ENCODE data around the gene ACP5.
"Not testable (repeated sequence)": the region's sequence is repeated elsewhere in the genome, so short reads cannot be mapped to it uniquely, and the experiment has no call there.

Gene ACP5

DNA sequence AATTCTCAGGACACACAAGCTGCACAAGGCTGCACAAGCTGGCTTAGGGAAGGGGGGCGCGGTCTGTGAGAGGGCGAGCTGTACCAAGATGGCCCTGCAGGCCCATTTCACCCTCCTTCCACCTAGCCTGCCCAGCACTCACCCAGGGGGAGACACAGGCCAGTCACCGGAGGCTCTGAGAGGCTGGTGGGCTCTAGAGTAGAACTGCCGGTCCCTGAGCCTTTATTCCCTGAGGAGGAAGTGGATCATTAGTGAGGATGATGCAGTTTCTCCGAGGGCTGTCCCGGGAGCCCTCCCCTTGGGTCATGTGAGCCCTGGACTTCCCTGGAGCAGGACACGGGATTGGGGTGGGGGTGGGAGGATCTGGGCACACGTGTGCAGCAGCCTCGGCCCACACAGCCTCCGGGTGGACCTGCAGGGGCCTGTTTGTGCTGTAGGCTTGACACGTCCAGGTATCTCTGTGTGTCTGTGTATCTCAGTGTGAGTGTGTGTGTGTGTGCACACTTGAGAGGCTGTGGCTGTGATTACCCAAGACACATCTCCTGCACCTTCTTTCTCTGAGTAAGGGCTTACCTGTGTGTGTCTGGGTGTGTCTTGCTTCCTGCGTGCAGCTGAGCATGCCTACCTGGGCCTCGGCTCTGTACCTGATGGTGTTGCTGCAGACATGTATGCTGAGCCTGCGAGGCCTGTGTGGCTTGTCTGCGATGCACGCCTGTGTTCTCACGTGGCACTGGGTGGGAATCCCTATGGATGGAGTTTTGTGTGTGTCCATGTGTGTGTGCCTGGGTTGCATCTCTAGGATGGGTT lies at the start of gene ACP5:
Gene ACP5 (minus strand): TSS at position 195 of the 807 bp plus-strand sequence. CDS start 328 bp downstream, outside the sequence.
- no peak for DNase-seq (ENCODE audit: low read depth)

DNA sequence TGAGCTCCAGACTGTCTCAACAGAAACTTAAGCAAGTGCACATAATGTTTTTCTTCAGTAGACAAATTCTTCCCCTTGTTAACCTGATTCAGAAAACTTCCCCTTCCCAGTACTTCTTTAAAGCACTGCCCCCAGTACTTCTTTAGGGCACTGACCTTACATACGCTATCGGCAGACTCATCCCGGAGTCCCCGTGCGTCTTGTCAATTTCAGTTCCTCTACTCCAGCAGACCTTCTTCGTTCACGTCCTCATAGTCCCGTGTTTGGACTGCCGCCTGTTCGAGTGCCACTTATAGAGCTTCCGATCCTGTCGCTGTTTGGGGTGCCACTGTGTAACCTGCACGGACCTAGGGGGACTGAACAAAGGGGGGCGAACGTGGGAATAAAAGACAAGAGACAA lies 48.8 kb upstream of the ACP5 start:
- DNase-seq (ENCODE audit: low read depth), result no peak

DNA sequence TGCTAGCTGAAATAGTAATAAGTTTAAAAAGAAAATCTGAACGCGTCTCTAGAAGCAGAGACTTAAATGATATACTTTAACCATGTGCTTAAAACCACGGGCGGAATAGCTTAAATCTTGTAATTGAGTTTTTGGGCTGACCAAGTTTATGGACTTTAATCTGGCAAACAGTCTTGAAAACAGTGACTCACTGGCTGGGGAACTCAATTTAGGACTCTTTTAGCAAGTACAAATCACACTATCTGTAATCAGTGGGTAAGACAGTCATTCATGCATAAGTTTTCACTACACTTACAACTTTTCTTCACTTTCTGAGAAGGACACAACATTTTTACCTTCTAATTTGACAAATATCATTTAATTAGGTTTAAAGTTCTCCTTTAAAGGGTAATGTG lies 46.6 kb upstream of the ACP5 start:
- DNase-seq (ENCODE audit: low read depth), result no peak

DNA sequence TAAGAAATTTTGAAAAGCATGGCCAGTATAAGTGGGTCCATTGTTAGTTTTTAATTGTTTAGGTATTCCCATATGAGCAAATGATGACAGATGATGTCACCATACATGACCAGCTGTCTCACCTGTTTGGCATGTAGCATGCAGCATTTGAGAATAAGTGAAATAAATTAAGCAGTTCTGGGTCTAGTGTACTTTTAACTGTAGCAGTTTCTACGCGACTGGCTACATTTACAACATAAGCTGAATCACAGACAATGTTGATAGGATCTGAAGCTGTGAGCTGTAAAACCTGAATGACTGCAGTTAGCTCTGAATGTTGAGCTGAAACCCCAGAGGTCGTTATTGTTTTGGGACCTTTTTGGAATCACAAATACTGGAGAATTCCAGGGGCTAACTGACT lies 45.0 kb upstream of the ACP5 start:
- not testable (repeated sequence) for DNase-seq (ENCODE audit: low read depth)

DNA sequence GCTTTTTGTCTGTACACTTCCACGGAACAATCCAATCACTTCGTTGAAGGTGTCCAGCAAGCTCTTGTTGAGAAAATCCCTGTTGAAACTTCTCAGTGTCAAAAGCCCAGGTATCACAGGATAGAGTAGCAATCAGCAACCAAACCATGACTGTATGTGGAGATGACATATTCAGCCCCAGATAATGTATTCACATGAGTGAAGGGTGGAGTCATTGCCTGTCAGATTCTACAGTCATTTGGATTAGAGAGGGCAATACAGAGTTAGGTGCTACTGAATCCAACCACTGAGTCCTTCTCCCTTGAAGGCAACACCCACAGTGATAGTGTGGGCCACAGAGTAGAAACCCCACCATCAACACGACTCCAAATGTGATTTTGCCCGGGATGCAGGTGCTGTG lies 43.1 kb upstream of the ACP5 start:
- no peak for DNase-seq (ENCODE audit: low read depth)

DNA sequence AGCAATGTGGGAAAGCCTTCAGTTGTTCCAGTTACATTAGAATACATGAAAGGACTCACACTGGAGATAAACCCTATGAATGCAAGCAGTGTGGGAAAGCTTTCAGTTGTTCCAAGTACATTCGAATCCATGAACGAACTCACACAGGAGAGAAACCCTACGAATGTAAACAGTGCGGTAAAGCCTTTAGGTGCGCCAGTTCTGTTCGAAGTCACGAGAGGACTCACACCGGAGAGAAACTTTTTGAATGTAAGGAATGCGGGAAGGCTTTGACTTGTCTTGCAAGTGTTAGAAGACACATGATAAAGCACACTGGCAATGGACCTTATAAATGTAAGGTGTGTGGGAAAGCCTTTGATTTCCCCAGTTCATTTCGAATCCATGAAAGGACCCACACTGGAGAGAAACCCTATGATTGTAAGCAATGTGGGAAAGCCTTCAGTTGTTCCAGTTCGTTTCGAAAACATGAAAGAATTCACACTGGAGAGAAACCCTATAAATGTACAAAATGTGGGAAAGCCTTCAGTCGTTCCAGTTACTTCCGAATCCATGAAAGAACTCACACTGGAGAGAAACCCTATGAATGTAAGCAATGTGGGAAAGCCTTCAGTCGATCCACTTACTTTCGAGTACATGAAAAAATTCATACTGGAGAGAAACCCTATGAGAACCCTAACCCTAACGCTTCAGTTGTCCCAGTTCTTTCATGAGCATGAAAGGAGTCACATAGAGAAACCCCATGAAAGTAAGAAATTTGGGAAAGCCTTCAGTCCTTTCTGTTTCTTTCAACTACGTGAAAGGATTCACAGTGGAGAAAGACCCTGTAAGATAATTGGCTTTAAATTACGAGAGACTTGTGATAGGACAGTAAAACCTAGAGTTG lies 40.0 kb upstream of the ACP5 start:
- no peak for DNase-seq (ENCODE audit: low read depth)

DNA sequence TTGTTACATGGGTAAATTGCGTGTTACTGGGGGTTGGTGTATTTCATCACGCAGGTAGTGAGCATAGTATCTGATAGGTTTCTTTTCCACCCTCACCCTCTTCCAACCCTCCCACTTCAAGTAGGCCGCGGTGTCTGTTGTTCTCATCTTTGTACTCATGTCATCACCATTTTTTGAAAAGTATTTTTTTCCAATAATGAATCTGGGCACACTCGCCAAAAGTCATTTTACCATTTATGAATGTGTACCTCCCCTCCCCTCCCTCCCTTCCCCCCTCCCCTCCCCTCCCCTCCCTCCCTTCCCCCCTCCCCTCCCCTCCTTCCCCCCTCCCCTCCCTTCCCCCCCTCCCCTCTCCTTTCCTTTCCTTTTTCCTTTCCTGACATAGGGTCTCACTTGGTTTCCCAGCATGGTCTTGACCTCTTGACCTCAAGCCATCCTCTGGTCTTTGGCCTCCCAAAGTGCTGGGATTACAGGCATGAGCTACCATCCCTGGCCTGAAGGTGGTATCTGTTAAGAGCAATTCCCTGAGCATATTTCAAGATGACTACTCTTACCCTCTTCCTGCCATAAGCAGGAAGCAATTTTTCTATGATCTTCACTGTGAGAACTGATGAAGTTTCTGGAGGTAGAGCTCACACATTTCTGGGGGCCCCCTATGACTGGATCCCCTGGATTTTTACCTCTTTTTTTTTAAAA lies 35.5 kb upstream of the ACP5 start:
- DNase-seq (ENCODE audit: low read depth), result no peak

DNA sequence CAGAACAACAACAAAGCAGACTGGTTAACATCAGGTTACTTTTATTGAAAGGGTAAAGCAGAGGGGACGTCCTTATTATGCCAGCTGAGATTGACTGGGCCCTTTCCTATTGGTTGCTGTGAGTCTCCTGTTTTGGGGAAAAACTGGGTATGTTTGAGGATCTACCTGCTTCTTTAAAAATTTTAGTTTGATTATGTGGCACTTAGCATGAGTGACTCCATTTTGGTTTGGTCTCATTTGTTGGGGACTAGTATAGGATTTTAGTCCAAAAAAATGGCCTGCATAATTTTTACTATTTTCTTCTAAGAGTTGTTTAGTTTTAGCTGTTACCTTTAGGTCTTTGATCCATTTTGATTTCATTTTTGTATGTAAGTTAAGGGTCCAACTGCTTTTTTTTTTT lies 34.3 kb upstream of the ACP5 start:
- DNase-seq (ENCODE audit: low read depth), result no peak

DNA sequence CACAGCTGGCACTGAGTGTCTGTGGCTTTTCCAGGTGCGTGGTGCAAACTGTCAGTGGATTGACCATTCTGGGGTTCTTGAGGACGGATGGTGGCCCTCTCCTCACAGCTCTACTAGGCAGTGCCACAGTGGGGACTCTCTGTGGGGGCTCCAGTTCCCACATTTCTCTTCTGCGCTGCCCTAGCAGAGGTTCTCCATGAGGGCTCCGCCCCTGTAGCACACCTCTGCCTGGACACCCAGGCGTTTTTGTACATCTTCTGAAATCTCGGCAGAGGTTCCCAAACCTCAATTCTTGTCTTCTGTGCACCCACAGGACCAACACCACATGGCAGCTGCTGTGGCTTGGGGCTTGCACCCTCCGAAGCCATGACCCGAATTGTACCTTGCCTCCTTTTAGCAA lies 29.0 kb upstream of the ACP5 start:
- no peak for DNase-seq (ENCODE audit: low read depth)

DNA sequence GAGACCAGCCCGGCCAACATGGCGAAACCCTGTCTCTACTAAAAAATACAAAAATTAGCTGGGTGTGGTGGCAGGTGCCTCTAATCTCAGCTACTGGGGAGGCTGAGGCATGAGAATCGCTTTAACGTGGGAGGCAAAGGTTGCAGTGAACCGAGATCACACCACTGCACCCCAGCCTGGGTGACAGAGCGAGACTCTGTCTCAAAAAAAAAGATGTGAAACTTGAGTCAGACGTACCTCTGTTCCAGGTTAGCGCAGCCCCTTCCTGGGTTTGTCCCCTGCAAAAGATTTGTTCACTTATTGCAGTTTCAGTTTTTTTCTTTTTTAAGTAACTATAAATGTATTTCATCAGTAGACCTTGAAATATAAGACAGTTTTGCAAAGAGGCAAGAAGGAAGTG lies 22.3 kb upstream of the ACP5 start:
- not testable (repeated sequence) for DNase-seq (ENCODE audit: low read depth)

DNA sequence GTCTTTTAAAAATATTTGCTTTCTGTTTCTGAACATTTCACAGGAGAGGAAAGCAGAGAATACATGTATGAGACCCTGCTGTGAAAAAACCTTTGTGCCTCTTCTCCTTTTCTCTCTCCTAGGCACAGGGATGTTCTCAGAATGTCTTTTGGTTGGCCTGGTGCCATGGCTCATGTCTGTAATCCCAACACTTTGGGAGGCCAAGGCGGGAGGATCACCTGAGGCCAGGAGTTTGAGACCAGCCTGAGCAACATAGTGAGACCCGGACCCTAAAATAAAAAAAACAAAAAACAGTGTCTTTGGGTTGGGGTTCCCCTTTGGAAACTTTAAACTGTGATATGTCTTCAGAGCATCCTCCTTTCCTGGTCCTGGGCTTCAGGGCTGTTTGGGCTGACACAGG lies 21.3 kb upstream of the ACP5 start:
- DNase-seq (ENCODE audit: low read depth), result no peak

DNA sequence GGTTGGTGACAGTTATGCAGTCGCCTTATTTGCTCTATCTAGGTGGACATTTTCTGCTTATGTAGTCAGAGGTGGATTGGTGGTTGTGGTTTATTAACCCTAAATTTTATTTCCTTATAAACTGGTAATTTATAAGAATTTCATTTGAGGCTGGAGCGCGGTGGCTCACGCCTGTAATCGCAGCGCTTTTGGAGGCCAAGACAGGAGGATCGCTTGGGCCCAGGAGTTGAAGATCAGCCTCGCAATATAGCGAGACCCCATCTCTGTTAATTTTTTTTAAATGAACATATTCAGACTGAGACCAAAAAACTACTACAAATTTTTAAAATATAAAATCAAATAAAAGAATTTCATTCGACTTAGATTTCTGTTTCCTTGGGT lies 20.6 kb upstream of the ACP5 start:
- no peak for DNase-seq (ENCODE audit: low read depth)

DNA sequence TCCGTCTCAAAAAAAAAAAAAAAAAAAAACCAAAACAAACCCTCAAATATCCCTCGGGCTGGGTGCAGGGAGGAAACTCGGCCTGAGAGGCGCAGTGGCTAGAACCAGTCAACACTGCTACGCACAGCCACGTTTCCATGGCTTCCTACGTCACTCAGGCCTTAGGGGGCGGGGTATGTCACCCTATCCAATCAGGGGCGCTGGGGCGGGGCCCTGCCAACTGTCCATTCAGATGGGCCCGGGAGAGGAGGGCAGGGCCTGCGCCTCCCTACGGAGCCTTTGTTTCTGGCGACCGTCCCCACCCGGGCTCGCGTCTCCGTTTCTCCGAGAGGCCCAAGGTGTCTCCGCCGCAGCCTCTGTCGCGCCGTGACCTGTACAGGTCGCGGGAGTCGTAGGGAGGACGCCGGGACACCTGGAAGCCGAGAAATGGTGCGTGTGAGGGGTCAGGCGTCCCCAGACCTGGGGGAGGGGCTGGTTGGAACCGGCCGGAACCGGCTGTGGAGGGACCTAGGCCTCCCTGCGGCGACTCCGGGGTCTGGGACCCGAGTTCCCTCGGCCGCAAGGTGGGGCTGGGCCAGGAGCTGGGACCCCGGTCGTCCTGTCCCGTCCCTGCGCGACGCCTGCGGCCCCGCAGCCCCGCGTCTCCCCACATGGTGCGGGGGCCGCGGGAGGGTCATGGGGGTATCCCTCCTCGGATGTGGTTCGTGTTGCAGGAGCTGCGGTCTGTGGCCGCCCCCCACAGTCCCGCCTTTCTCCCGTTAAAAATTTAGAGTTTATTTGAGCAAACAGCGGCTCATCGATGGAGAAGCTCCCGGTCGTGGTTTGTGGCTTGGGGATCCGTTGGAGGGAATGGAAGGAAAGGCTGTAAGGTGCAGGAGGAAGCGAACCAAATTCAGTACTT lies 20.0 kb upstream of the ACP5 start, which contains the start of gene ZNF627:
Gene ZNF627 (plus strand): TSS at position 282 of the 901 bp plus-strand sequence. CDS start 145 bp downstream, at position 427.
- DNase-seq (ENCODE audit: low read depth), result peak; percentile 95

DNA sequence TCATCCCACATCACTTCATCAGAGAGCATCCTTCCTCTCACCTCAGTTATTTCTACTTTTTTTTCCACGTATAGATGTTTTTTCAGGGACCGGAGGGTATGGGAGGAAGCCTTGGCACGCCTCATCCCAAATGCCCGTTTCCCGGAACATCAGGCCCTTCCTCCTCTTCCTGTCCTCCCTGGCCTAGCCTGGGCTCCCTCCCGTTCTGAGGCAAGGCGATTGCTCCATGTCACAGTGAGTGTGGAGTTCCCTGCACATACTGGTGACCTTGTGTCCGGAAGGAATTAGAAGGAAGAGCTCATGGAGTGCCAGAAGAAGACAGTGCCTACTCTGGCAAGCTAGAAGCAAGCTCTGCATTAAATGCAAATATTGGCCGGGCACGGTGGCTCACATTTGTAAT lies 18.7 kb upstream of the ACP5 start:
- no peak for DNase-seq (ENCODE audit: low read depth)

DNA sequence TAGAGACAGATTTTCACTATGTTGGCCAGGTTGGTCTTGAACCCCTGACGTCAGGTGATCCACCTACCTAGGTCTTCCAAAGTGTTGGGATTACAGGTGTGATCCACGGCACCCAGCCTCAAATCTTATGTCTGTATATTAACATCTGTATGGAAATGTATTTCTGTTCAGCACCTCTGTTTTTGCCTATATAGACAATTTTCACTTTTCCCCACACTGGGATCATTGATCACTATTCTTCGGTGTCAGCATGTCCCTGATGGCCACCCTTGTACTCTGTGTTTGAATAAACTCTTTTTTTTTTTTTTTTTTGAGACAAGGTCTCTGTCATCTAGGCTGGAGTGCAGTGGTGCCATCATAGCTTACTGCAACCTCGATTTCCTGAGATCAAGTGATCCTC lies 16.6 kb upstream of the ACP5 start:
- DNase-seq (ENCODE audit: low read depth), result no peak

DNA sequence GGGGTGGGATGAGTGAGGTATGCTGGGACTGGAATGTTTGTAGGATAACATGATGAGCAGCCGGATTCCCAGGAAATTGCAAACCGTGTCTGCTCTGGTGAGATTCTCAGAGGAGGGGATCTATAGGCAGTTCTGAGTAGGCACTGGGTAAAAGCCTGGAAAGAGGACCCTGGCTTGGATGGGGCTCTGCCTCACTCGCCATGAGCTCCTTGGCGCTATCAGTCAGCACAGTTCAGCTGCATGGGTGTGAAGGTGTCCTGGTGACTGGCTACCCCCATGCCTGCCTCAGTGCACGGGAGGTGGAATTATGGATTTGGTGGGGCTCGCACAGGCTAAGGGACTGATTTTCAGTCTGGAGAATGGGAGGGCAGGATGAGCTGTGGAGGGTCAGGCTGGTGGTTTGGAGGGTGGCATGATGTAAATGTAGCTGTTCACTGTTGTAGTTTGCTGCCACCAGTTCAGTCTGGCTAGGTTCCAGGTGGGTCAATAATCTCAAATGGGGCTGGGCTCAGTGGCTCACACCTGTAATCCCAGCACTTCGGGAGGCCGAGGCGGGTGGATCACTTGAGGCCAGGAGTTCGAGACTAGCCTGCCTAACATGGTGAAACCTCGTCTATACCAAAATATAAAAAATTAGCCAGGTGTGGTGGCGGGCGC lies 10.7 kb upstream of the ACP5 start:
- no peak for DNase-seq (ENCODE audit: low read depth)

DNA sequence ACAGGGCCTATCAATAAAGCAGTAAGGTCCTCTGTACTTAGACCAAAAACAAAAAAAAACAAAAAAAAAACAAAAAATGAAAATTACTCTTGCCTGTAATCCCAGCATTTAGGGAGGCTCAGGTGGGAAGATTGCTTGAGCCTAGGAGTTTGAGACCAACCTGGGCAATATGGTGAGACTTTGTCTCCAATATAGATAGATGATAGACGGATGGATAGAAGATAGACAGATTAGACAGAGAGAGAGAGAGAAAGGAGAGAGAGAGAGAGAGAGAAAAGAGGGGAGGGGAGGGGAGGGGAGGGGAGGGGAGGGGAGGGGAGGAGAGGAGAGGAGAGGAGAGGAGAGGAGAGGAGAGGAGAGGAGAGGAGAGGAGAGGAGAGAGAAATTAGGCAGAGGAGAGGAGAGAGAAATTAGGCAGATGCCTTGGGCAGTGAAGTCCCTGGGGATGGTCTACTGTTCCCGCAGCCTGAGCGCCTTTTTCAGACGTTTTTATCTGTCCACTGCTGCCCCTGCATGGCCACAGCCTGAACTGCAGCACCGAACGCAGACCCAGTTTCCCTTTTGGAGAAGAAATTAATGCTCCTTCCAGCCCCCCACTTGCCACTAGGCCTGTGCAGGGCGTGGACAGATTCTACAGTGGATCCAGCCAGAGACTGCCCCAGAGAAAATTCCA lies 10.0 kb upstream of the ACP5 start:
- peak; percentile 69 for DNase-seq (ENCODE audit: low read depth)

DNA sequence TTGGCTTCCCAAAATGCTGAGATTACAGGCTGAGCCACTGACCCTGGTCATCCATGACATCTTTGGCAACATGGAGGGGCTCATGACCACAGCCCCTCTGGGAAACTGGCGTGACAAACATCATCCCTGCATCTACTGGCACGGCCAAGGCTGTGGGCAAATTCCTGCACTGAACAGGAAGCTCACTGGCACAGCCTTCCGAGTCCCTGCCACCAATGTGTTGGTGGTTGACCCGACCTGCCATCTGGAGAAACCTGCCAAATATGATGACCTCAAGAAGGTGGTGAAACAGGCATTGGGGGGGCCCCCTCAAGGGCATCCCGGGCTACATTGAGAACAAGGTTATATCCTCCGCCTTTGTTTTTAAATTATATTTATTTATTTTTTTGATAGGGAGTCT lies 8.9 kb upstream of the ACP5 start:
- no peak for DNase-seq (ENCODE audit: low read depth)

DNA sequence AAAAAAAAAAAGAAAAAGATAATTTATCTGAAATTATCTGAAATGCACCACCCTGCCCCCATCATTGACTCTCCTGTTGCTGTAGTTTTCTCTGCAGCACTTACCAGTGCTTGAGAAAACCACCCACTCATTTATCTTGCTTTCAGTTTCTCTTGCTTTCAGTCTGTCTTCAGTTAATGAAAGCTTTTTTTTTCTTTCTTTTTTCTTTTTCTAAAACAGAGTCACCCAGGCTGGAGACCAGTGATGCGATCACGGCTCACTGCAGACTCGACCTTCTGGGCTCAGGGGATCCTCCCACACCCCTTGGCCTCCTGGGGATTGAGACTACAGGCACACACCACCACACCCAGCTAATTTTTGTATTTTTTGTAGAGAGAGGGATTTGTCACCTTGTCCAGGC lies 4.3 kb upstream of the ACP5 start:
- no peak for DNase-seq (ENCODE audit: low read depth)

DNA sequence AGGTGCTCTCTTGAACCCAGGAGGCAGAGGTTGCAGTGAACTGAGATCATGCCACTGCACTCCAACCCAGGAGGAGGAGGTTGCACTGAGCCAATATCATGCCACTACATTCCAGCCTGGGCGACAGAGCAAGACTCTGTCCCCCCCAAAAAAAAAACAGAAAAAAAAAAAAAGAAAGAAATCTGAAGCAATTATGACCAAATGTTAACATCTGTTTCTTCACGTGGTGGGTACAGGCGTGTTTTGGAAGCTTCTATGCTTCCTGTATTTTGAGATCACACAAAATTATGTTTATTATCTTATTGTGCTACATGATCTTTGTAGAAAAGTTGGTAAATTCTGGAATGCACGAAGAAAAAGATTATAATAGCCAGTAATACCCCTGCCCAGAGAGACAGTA lies 2.7 kb upstream of the ACP5 start:
- no peak for DNase-seq (ENCODE audit: low read depth)
